Tibial nerve (tissue), 4 donors: ENCODE results near the gene ISM1.

Experiments
- EP300 ChIP-seq, 2 donors: sonication (generic); formaldehyde crosslinking; IDR thresholded peaks; one replicate each; pipeline ENCODE4 v1.6.1; 2017; ENCODE audit warnings: antibody characterized with exemption in 2 of 2, mild to moderate bottlenecking in 1 of 2
- POLR2A ChIP-seq, 2 donors: fragments of 450-650 bp; IDR thresholded peaks; one replicate each; pipeline ENCODE4 v1.6.1; 2017; ENCODE audit warnings: antibody characterized with exemption in 2 of 2, mild to moderate bottlenecking in 2 of 2, moderate library complexity in 2 of 2
- TF ChIP-seq, protein P1 (sequence below), 5 experiments: fragments of 200-600 bp in 3 of 5; fragments of 450-650 bp in 2 of 5; sonication (generic) in 3 of 5; IDR thresholded peaks; one replicate each; pipeline ENCODE4 v1.5.1; 2016 to 2019; ENCODE audit warnings: antibody characterized with exemption in 5 of 5, mild to moderate bottlenecking in 3 of 5, moderate library complexity in 2 of 5

DNA sequence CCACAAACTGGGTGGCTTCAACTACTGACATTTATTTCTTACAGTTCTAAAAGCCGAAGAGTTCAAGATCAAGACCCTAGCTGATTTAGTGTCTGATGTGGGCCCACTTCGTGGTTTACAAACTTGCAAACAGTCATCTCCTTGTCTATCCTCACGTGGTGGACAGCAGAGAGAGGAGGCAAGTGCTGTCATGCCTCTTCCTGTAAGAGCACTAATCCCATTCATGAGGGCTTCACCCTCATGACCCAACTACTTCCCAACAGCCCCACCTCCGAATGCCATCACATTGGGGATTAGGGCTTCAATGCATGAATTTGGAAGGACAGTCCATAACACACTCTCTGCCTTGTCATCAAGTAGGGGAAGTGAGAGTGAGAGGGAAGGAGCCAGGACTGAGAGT, 15.6 kb upstream of the ISM1 start:
- TF ChIP-seq, protein P1, sequence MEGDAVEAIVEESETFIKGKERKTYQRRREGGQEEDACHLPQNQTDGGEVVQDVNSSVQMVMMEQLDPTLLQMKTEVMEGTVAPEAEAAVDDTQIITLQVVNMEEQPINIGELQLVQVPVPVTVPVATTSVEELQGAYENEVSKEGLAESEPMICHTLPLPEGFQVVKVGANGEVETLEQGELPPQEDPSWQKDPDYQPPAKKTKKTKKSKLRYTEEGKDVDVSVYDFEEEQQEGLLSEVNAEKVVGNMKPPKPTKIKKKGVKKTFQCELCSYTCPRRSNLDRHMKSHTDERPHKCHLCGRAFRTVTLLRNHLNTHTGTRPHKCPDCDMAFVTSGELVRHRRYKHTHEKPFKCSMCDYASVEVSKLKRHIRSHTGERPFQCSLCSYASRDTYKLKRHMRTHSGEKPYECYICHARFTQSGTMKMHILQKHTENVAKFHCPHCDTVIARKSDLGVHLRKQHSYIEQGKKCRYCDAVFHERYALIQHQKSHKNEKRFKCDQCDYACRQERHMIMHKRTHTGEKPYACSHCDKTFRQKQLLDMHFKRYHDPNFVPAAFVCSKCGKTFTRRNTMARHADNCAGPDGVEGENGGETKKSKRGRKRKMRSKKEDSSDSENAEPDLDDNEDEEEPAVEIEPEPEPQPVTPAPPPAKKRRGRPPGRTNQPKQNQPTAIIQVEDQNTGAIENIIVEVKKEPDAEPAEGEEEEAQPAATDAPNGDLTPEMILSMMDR (IDR thresholded peaks at IDR 0.05): no peak
- TF ChIP-seq POLR2A (IDR thresholded peaks at IDR 0.05): no peak
- TF ChIP-seq EP300 (IDR thresholded peaks at IDR 0.05): no peak
